ENCODE measurements around the gene SDK2. TPM values are rescaled to one million over a fixed set of nuclear protein-coding genes. Genes with fewer than 3 reads are reported as not detected.

SDK2 gene
- total and polyA plus RNA-seq, 2 of the 8 experiments (the other 6 are each of a cell fraction or from before 2014, with no cell fraction given), result 3.9 to 4.1 TPM

DNA sequence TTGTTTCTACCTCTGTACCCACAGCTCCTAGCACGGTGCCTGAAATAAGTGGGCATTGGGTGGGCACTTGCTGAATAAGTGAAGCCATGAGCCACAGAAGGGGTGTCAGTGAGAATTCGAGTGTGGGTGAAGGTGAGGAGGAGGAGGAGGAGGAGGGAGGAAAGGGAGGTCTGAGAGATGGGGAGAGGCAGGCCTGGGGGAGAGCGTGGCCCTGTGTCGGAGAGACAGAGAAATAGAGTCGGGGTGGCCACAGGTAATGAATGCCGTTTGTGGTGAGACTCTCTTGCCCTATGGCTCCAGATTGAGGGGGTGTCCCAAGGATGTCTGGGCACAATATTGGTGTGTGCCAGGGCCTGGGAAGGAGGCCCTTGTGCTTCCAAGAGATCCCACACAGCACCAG, 49.2 kb downstream of the SDK2 start (continued):
- no peak for TF ChIP-seq CHD7 (IDR thresholded peaks at IDR 0.05; ENCODE audit: insufficient replicate concordance, low read length)
- TF ChIP-seq SRF (IDR thresholded peaks at IDR 0.05; ENCODE audit: low read depth, low read length), result no peak
- TF ChIP-seq EP300 (IDR thresholded peaks at IDR 0.05; ENCODE audit: borderline replicate concordance in 1 of 2, low read depth in 2 of 2, low read length in 2 of 2), result no peak
- no peak for TF ChIP-seq CBX5 (IDR thresholded peaks at IDR 0.05; ENCODE audit: low read depth, low read length)
- no peak for TF ChIP-seq CREB1 (IDR thresholded peaks at IDR 0.05)
- TF ChIP-seq NANOG (IDR thresholded peaks at IDR 0.05; ENCODE audit: insufficient read depth, low read depth, low read length, poor library complexity, severe bottlenecking), result no peak
- TF ChIP-seq, protein P1, sequence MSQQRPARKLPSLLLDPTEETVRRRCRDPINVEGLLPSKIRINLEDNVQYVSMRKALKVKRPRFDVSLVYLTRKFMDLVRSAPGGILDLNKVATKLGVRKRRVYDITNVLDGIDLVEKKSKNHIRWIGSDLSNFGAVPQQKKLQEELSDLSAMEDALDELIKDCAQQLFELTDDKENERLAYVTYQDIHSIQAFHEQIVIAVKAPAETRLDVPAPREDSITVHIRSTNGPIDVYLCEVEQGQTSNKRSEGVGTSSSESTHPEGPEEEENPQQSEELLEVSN (IDR thresholded peaks at IDR 0.05), result no peak
- TF ChIP-seq, protein P2, sequence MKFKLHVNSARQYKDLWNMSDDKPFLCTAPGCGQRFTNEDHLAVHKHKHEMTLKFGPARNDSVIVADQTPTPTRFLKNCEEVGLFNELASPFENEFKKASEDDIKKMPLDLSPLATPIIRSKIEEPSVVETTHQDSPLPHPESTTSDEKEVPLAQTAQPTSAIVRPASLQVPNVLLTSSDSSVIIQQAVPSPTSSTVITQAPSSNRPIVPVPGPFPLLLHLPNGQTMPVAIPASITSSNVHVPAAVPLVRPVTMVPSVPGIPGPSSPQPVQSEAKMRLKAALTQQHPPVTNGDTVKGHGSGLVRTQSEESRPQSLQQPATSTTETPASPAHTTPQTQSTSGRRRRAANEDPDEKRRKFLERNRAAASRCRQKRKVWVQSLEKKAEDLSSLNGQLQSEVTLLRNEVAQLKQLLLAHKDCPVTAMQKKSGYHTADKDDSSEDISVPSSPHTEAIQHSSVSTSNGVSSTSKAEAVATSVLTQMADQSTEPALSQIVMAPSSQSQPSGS (IDR thresholded peaks at IDR 0.05; ENCODE audit: low read length), result no peak
- TF ChIP-seq BACH1 (IDR thresholded peaks at IDR 0.05; ENCODE audit: low read length), result no peak
